ENCODE results near the gene ERI3. TPM values are rescaled to one million over a fixed set of nuclear protein-coding genes. Genes with fewer than 3 reads are reported as not detected.

Gene ERI3
- polyA plus RNA-seq, 1 donor from 2014 or later, result 92.5 TPM

- Histone ChIP-seq H3K4me2 (ENCODE audit: low read length) (no peak overlapping the region), H3K27ac (ENCODE audit: low read length) (no peak overlapping the region), H2AFZ (ENCODE audit: low read depth, low read length) (no peak overlapping the region), H3K9me2 (ENCODE audit: insufficient read depth, low read length) (no peaks in the 10 kb centered on the region), H3K9ac (ENCODE audit: low read length) (no peak overlapping the region), H3K27me3 (ENCODE audit: insufficient read depth, low read depth, low read length) (no peaks in the 10 kb centered on the region), H3K4me3 (ENCODE audit: low read length) (no peak overlapping the region), H4K20me1 (ENCODE audit: insufficient read depth) (no peaks in the 10 kb centered on the region), H3K36me3 (ENCODE audit: insufficient read depth, low read length) (no peaks in the 10 kb centered on the region), H3K9me3 (ENCODE audit: low read length) (no peaks in the 10 kb centered on the region), H3K79me2 (replicated peaks; ENCODE audit: insufficient read depth, low read length) (no peaks in the 10 kb centered on the region), H3F3A (ENCODE audit: insufficient read depth, low read length, poor library complexity, severe bottlenecking) (no peaks in the 10 kb centered on the region)
- TF ChIP-seq RAD21 (conservative IDR thresholded peaks at IDR 0.05) (no peak), CTCF (IDR thresholded peaks at IDR 0.05; ENCODE audit: poor library complexity, severe bottlenecking) (no peak), EP300 (conservative IDR thresholded peaks at IDR 0.05; ENCODE audit: poor library complexity, severe bottlenecking) (no peak)
Measured at GRCh38 chr1:44315521-44315920, 39.5 kb downstream of the ERI3 start.

- H3K4me2 ChIP-seq (ENCODE audit: low read length), result no peak overlapping the region
- H3K36me3 ChIP-seq (ENCODE audit: insufficient read depth, low read length), result no peaks in the 10 kb centered on the region
- H2AFZ ChIP-seq (ENCODE audit: low read depth, low read length), result no peak overlapping the region
- no peaks in the 10 kb centered on the region for H3K79me2 ChIP-seq (replicated peaks; ENCODE audit: insufficient read depth, low read length)
- H3F3A ChIP-seq (ENCODE audit: insufficient read depth, low read length, poor library complexity, severe bottlenecking), result no peaks in the 10 kb centered on the region
- no peaks in the 10 kb centered on the region for H3K27me3 ChIP-seq (ENCODE audit: insufficient read depth, low read depth, low read length)
- no peak overlapping the region for H3K4me3 ChIP-seq (ENCODE audit: low read length)
- no peaks in the 10 kb centered on the region for H3K9me2 ChIP-seq (ENCODE audit: insufficient read depth, low read length)
- no peaks in the 10 kb centered on the region for H3K9me3 ChIP-seq (ENCODE audit: low read length)
- no peaks in the 10 kb centered on the region for H4K20me1 ChIP-seq (ENCODE audit: insufficient read depth)
- H3K27ac ChIP-seq (ENCODE audit: low read length), result no peak overlapping the region
- TF ChIP-seq REST (IDR thresholded peaks at IDR 0.05; ENCODE audit: borderline replicate concordance), result no peak
- no peak overlapping the region for H3K9ac ChIP-seq (ENCODE audit: low read length)
Measured at GRCh38 chr1:44314452-44314851, 40.6 kb downstream of the ERI3 start.

GRCh38 chr1:44313265-44313918 is 41.7 kb downstream of the ERI3 start:
- Histone ChIP-seq H3K4me2 (ENCODE audit: low read length) (no peak overlapping the region), H3K9me3 (ENCODE audit: low read length) (no peaks in the 10 kb centered on the region), H3F3A (ENCODE audit: insufficient read depth, low read length, poor library complexity, severe bottlenecking) (no peaks in the 10 kb centered on the region), H3K9ac (ENCODE audit: low read length) (no peak overlapping the region), H3K36me3 (ENCODE audit: insufficient read depth, low read length) (no peaks in the 10 kb centered on the region), H4K20me1 (ENCODE audit: insufficient read depth) (no peaks in the 10 kb centered on the region), H3K27me3 (ENCODE audit: insufficient read depth, low read depth, low read length) (no peaks in the 10 kb centered on the region), H3K79me2 (replicated peaks; ENCODE audit: insufficient read depth, low read length) (no peaks in the 10 kb centered on the region), H3K27ac (ENCODE audit: low read length) (no peak overlapping the region), H3K9me2 (ENCODE audit: insufficient read depth, low read length) (no peaks in the 10 kb centered on the region), H2AFZ (ENCODE audit: low read depth, low read length) (no peak overlapping the region), H3K4me3 (ENCODE audit: low read length) (no peak overlapping the region)
- no peak for TF ChIP-seq CTCF (IDR thresholded peaks at IDR 0.05; ENCODE audit: poor library complexity, severe bottlenecking)
- no peak for TF ChIP-seq SMC3 (conservative IDR thresholded peaks at IDR 0.05; ENCODE audit: poor library complexity)
- TF ChIP-seq POLR2AphosphoS5 (IDR thresholded peaks at IDR 0.05), result no peak
- TF ChIP-seq EZH2 (IDR thresholded peaks at IDR 0.05; ENCODE audit: borderline replicate concordance, insufficient read depth, low read length, poor library complexity, severe bottlenecking), result no peak
- no peak for TF ChIP-seq EP300 (conservative IDR thresholded peaks at IDR 0.05; ENCODE audit: poor library complexity, severe bottlenecking)
- TF ChIP-seq MXI1 (conservative IDR thresholded peaks at IDR 0.05; ENCODE audit: poor library complexity, severe bottlenecking), result no peak
- TF ChIP-seq TAF1 (IDR thresholded peaks at IDR 0.05; ENCODE audit: low read depth), result no peak
- TF ChIP-seq RAD21 (conservative IDR thresholded peaks at IDR 0.05), result no peak
- TF ChIP-seq REST (IDR thresholded peaks at IDR 0.05; ENCODE audit: borderline replicate concordance), result no peak
